Activated effector memory CD4-positive, alpha-beta T cell treated with anti-CD3 and anti-CD28 coated beads, Interleukin-2, amount 50 U/mL, for 16 hours (primary cell): ENCODE measurements around the gene MYBBP1A.

Experiments used
- DNase-seq: peaks from one replicate; pipeline ENCODE4 v3.0.0-alpha.2; 2020

Gene MYBBP1A

DNA sequence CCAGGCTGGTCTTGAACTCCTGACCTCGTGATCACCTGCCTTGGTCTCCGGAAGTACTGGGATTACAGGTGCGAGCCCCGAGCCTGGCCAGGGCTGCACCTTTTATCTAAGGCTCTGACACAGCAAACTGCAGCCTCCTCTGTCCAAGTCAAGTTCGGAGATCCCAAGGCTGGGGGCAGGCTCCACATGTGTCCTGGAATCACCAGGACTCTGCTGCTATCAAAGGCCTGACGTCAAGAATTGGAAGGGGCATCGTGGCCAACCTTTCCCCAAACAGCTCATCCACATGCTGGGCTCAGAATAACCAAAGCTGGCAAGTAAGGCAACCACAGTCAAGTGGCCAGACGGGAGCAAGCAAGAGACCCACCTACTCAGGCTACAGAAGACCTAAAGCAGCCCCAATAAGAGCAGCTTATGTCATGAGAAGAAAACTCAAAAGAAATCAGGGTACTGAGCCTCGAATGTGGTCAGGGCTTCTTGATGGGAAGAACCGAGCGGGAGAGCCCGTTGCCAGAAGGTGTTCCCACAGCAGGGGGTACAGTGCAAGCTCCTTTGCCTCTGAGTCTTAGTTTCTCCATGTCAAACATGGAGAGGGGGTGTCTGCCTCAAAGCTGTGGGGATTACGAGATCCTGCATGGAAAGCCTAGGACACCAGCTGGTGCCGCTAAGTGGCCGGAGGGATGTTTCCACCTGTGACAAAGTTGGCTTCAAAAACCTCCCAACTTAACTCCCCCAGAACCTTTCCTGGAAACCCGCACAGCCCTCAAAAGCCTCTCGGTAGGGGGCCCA, 7.9 kb downstream of the MYBBP1A start:
- DNase-seq, result no peak

DNA sequence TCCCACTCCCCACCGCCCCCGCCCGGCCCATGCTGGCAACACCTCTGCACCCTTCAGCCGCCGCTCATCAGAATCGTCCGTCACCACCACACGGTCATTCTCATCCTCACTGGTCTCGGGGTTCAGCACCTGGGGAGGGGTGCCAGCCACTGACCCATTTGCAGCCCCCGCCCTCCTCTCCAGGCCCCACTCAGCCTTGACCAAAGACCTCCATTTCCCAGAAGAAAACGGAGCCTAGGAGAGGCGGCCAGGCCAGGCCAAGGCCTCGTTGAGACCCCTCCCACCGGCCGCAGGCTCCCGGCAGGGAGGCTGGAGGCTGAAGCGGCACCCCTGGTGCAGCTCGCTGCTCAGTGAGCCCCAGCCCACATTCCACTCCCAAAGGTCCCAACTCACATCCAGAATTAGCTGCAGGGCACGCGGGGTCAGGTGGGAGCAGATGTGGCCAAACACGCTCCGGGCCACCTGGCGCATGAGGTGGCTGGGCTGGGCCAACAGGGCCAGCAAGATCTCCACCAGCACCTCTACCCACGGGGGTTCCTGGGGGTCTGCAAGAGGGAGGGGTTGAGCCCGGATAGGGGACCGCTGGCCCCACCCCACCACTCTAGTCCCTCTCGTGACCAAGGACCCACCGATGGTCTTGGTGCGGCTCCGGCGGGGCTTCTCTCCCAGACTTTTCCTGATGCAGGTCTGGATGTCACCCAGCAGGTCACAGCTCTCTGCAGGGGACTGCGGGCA, 9.8 kb downstream of the MYBBP1A start:
- DNase-seq, result no peak

GRCh38 chr17:4544951-4545216, 10.3 kb downstream of the MYBBP1A start:
- no peak for DNase-seq

DNA sequence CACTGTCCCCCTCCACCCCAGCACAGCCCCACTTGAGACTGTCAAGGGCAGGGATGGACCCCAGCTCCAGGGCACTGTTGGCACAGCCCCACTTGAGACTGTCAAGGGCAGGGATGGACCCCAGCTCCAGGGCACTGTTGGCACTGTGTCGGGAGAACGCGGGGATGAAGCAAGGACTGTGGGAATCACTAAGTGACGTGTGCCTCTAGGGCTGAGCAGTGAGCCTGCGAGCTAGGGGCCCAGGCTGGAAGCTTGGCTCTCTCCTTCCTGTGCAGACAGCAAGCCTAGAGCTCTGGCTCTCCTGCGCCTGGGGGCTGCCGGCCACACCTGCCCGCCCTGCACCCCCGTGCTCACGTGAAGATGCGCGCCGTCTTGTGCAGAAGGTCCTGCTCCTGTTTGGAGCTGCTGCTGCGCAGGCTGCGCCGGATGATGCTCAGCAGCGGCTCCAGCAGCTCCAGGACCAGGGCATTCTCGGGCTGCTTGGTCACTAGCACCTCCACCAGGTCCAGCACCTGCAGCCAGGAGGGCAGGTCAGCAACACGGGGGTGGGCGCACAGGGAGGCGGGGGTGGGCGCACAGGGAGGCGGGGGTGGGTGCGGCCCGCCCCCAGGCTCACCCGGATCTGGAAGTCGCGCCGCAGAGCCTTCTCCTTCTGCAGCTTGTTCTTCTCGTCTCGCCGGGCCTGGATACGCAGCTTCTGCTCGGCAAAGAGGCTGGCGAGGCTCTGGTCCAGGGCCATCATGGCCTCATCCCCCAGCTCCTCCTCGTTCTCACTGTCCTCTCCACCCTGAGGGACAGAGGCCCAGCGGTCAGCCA, 10.8 kb downstream of the MYBBP1A start:
- no peak for DNase-seq

DNA sequence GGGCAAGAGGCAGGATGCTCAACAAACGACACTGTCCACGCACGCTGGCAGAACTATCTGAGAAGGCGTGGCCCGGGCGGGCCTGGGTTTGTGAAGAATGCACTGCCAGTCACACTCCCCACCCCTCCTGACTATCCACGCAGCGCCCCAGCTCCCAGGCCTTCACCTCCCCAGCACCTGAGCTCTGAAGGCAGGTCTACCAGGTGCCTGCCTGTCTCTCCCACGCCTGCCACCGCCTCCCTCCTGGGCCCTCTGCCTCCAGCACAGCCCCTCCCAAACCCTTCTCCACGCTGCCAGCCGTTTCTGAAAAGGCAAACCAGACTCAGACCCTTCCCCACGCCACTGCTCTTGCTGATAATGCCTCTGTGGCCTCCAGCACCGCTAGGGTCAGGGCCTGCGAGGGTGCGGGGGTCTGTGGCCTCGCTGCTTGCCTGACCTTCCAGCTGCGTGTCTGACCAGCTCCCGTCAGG, 11.6 kb downstream of the MYBBP1A start:
- no peak for DNase-seq

GRCh38 chr17:4542726-4543191, 12.4 kb downstream of the MYBBP1A start:
- no peak for DNase-seq

DNA sequence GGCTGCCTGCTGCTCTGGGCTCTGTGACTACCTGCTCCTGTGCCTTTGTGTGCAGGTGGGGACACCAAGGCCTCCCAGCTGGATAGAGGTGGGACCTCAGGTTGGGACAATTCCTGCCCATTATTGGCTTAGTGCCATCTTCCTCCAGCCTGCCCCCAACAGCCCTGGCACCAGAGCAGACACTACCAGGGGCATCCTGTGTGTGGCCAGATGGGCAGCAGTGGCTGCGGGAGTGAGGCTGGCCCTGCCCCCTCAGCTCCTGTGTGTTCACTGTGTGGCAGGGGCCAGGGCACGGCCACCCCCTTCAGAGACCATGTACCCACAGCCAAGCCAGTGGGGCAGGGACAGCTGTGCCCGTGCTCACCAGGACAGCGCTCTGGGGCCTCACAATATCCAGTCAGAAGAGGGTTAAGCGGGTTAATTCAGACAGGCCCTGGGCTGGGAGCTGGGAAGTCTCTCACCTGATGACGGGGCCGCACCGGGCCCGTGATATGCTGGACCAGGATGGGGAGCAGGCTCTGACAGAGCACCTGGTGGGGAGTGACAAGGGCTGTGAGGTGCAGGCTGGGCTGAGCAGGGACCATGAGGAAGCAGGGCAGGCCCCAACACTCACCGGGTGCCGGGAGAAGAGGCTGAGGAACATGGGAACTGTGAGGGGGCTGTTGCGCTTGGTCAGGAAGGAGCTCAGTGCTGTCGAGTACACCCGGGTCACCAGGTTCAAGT, 13.0 kb downstream of the MYBBP1A start:
- DNase-seq, result no peak

GRCh38 chr17:4541328-4542002, 13.7 kb downstream of the MYBBP1A start:
- no peak for DNase-seq

GRCh38 chr17:4540687-4541327, 14.4 kb downstream of the MYBBP1A start:
- no peak for DNase-seq

DNA sequence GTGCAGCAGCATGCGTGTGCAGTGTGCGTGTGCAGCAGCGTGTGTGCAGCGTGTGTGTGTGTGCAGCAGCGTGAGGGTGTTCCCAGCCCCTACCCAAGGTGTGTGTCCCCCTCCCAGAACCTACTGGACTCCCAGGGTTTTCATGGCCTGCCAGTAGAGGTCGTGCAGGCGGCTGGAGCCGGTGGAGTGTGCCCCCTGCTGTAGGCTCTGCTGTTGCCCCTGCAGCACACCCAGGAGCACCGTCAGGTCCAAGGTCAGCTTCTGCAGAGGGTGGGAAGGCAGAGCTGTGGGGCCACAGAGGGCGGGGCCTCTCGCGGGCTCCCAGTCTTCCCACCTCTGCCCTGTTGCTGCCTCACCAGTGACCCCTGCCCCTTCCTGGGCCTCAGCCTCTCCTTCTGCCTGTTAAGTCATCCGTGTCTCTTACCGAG, 14.9 kb downstream of the MYBBP1A start:
- DNase-seq, result no peak

DNA sequence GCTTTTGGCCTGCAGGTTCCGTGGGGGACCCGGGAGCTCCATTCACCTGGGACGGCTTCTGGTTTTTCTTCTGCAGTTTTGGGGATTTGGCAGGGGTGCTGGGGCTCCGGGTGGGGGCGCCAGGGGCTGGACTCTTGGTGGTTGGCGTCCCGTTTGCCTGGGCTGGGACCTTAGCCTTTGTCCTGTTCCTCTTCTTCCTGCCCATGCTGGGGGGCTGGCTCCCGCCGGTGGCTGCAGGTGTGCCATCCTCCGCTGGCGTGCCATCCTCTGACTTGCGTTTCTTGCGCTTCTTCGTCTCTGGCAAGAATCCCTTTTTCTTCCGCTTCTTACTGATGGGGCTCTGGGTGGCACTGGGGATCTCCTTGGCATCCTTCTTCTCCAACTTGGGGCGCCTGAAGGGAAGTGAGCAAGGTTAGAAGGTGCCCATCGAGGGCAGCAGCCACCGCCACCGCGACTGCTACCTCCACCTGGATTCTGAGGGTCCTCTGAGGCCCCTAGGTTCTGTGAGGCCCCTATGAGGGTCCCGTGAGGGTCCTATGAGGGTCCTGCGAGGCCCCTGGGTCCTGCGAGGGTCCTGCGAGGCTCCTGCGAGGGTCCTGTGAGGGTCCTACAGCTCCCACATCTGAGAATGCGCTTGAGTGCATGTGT, 15.5 kb downstream of the MYBBP1A start:
- no peak for DNase-seq

- no peak for DNase-seq
Observed at GRCh38 chr17:4539025-4539424, 16.2 kb downstream of the MYBBP1A start.

DNA sequence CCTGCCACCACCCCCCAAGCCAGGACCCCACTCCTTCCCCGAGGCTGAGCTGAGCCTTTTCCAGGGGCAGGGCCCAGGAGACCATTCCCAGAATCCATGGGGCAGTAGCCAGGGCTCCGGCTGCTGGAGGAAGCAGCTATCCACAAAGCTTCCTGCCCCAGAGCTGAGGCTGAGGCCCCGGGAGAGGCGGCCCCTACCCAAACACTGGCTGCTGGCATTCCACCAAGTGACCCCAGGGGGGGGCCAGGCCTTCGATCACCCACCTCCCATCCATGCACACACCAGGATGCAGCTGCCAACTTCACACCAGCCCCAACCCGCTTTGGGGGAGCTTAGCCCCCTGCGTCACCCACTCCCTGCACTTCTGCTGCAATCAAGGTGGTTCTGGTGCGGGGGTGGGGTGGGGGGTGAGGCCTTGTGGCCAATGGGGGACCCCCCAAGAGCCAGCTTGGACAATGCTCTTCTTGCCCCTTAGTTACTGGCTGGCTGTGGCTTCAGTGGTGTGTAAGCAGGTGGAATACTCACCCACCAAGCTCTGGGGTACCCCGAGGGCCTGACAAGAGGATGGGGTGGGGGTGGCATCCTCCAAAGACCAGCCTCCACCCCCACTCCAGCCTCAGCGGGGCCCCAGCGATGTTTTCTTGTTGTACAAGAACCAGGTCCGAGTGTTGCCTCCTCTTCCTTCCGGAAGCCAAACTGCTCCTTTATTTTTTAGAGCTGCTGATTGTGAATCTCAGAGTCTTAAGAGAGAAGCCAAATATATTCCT, 16.8 kb downstream of the MYBBP1A start:
- DNase-seq, result no peak

GRCh38 chr17:4537451-4538235, 17.5 kb downstream of the MYBBP1A start:
- DNase-seq, result no peak

DNA sequence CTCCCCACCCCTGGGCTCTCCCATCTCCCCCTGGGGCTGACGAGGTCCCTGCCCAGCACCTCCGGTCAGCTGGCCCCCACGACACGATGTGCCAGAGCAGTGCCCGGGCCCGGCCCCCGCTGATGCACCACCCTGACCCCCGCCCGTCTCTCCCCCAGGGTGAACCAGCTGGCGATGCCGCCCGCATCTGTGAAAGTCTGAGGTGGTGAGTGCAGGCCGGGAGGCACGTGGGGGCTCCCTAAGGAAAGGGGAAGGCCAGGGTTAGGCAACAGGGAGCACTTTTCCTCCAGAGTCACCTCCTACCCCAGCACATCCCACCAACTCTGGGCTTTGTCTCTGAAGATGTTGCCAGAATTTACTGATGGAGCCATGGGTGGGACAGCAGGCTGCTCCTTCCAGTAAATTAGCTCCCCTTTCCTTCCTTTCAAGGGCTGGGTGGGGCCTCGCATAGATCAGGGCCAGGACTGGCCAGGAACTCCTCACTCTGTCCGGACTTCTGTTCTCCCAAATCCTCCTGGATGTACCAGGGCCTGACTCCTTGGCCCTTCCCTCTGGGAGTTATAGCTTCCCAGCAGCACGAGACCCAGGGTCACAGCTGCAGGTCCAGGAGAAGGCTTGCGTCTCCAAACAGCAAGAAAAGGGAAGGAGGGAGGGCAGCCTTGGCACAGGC, 18.3 kb downstream of the MYBBP1A start:
- no peak for DNase-seq

GRCh38 chr17:4536259-4536741, 18.9 kb downstream of the MYBBP1A start:
- no peak for DNase-seq

DNA sequence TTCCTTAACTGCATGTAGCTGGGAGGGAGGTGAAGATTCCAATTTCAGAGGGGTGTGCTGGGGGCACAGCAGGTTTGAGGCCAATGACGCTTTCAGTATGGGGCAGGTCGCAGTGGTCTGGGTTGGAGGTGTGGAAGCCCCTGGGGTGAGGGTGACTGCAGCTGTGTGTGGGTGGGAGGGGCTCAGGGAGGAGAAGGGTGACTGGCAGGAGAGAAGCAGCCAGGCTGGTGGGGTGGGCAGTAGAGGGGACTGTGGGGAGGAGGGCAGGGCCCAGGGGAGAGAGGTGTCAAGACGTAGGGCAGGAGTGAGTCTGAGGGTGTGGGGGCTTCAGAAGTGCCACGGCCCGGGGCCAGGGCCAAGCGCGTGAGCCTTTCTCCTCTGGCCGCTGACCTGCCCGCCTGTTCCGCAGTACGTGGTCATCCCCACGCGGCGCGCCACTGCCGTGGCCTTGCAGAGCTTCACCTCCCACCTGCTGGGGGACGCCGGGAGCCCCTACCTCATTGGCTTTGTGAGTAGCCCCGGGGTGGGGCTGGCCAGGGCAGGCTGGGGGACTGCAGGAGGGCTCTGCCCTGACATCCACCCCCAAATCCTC, 19.4 kb downstream of the MYBBP1A start:
- no peak for DNase-seq

DNA sequence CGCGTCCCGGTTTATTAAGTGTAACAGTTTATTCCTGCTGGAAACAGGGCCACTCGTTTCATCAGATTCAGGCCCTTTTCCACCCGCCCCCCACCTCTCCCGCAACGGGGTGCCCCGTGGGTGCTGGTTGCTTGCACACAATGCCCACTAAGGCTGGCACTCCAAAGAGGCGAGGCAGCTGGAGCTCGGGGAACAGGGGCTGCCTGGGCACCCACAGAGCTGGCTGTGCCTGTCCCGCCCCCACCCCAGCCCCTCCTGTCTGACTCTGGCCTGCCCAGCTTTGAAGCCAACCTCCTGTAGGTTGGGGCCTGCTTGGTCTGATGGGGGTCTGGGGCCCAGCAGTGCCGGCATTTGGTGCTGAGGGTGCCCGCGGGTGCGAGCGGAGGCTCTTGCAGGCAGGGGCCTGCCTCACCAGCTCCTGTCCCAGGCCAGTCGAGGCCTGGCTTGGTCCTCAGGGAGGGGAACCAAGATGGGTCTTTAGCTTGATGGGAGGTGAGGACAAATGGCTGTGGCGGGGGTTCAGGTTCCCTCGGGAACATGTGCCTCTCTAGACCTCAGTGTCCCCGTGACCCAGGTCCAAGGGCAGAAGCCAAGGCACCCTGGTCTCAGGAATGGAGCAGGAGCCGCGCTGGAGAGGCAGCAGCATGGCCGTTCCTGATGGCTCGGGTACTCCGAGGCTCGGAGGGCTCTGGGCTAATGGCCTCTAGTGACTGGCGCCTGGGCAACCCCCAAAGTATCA, 20.1 kb downstream of the MYBBP1A start:
- no peak for DNase-seq
